ENCODE data around the gene HIBADH. TPM values are rescaled to one million over a fixed set of nuclear protein-coding genes. Genes with fewer than 3 reads are reported as not detected.

The HIBADH gene
- total RNA-seq, 1 experiment from 2014 or later, result 33.7 TPM

DNA sequence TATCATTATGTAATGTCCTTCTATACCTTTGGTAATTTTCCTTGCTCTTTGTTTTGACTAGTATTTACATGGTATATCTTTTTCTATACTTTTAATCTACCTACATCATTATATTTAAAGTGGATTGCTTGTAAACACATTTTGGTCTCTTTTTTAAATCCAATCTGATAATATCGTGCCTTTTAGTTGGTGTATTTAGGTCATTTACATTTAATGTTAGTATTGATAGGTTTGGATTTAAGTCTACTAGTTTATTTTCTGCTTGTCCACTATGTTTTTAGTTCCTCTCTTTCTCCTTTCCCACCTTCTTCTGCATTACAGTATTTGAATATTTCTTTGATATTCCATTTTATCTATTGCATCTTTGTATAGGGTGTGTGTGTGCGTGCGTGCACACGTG, 95.4 kb downstream of the HIBADH start:
- ChIA-PET CTCF (no interaction called here), POLR2A (no interaction called here)
- no peak for DNase-seq
- Mint-ChIP-seq H3K4me3 (ENCODE audit: unreplicated experiment) (no peak overlapping the region), H3K4me1 (ENCODE audit: low read depth, unreplicated experiment) (no peaks in the 10 kb centered on the region), H3K9me3 (ENCODE audit: unreplicated experiment) (peaks cover 11% of the 10 kb centered on the region), H3K27me3 (ENCODE audit: insufficient read depth, unreplicated experiment) (no peaks in the 10 kb centered on the region), H3K36me3 (ENCODE audit: insufficient read depth, unreplicated experiment) (peaks cover 5% of the 10 kb centered on the region), H3K27ac (ENCODE audit: unreplicated experiment) (no peak overlapping the region)
- no peaks in the 10 kb centered on the region for H3K36me3 ChIP-seq (ENCODE audit: control insufficient read depth, insufficient read depth, low read length)
- H3K4me1 ChIP-seq, result no peaks in the 10 kb centered on the region
- H3K27me3 ChIP-seq (replicated peaks; ENCODE audit: control insufficient read depth, insufficient read depth, low read length), result no peaks in the 10 kb centered on the region
- TF ChIP-seq, protein P1, sequence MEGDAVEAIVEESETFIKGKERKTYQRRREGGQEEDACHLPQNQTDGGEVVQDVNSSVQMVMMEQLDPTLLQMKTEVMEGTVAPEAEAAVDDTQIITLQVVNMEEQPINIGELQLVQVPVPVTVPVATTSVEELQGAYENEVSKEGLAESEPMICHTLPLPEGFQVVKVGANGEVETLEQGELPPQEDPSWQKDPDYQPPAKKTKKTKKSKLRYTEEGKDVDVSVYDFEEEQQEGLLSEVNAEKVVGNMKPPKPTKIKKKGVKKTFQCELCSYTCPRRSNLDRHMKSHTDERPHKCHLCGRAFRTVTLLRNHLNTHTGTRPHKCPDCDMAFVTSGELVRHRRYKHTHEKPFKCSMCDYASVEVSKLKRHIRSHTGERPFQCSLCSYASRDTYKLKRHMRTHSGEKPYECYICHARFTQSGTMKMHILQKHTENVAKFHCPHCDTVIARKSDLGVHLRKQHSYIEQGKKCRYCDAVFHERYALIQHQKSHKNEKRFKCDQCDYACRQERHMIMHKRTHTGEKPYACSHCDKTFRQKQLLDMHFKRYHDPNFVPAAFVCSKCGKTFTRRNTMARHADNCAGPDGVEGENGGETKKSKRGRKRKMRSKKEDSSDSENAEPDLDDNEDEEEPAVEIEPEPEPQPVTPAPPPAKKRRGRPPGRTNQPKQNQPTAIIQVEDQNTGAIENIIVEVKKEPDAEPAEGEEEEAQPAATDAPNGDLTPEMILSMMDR (IDR thresholded peaks at IDR 0.05; ENCODE audit: insufficient read depth in 1 of 2, low read depth in 1 of 2, low read length in 1 of 2, severe bottlenecking in 1 of 2, unreplicated experiment in 1 of 2), result no peak
- H3K4me3 ChIP-seq (ENCODE audit: low read depth, low read length), result no peak overlapping the region
- no TSS peak for BruUV-seq (replicated peaks)
- H3K9me3 ChIP-seq, result peaks cover 9% of the 10 kb centered on the region; the same call in 1 of the 2 replicates
- intact Hi-C loops (cut with micrococcal nuclease; ENCODE audit: unreplicated experiment), result no loop called here

DNA sequence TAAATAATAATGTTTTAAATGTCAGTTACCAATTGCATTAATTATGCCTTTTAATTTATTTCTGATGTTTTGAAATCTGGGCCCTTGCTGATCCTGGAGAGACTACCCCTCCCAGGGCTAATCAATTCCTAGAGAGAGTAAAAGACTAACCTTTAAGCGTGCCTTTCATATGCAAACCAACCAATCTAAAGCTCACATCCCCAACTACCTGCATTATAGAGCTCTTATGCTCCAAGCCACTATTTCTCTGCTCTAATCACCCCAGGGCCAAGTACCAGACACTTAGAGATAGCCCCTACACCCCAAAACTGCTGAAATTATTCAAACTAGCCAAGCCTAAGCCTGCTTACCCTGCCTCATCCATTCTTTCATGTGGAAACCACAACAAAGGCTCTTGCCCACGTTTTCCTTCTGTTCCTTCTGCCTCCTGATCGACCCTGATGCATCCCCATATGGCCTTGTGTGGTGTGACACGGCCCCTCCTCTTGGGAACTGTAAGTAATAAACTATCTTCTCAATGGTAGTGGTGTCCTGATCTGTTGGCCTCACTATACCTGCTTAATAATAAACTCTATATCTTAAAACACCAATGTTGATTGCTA, 97.7 kb downstream of the HIBADH start:
- Mint-ChIP-seq H3K4me1 (ENCODE audit: low read depth, unreplicated experiment) (no peaks in the 10 kb centered on the region), H3K36me3 (ENCODE audit: insufficient read depth, unreplicated experiment) (peaks cover 5% of the 10 kb centered on the region), H3K9me3 (ENCODE audit: unreplicated experiment) (peaks cover 11% of the 10 kb centered on the region), H3K4me3 (ENCODE audit: unreplicated experiment) (no peak overlapping the region), H3K27me3 (ENCODE audit: insufficient read depth, unreplicated experiment) (no peaks in the 10 kb centered on the region), H3K27ac (ENCODE audit: unreplicated experiment) (no peak overlapping the region)
- Histone ChIP-seq H3K9me3 (peaks cover 9% of the 10 kb centered on the region; the same call in 1 of the 2 replicates), H3K27me3 (replicated peaks; ENCODE audit: control insufficient read depth, insufficient read depth, low read length) (no peaks in the 10 kb centered on the region), H3K36me3 (ENCODE audit: control insufficient read depth, insufficient read depth, low read length) (no peaks in the 10 kb centered on the region), H3K4me1 (no peaks in the 10 kb centered on the region), H3K4me3 (ENCODE audit: low read depth, low read length) (no peak overlapping the region)
- POLR2A ChIA-PET, result no interaction called here
- no peak for DNase-seq
- CTCF ChIA-PET, result no interaction called here
- no TSS peak for BruUV-seq (replicated peaks)
- intact Hi-C loops (cut with micrococcal nuclease; ENCODE audit: unreplicated experiment), result no loop called here
- TF ChIP-seq, protein P1 (IDR thresholded peaks at IDR 0.05; ENCODE audit: insufficient read depth in 1 of 2, low read depth in 1 of 2, low read length in 1 of 2, severe bottlenecking in 1 of 2, unreplicated experiment in 1 of 2), result no peak

DNA sequence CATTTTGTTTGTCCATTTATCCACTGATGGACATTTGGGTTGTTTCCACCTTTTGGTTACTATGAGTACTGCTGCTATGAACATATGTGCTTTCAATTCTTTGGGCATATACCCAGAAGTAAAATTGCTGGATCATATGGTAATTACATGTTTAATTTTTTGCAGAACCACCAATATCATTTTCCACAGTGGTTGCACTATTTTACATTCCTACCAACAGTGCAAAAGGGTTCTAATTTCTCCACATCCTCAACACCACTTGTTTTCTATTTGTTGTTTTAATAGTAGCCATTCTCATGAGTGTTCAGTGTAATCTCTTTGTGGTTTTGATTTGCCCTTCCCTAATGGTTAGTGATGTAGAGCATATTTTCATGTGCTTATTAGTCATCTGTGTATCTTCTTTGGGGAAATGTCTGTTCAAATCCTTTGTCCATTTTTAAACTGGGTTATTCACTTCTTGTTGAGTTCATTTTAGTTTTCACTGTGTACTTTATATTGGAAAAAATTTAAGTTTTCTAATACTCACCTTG, 101.9 kb downstream of the HIBADH start:
- ChIA-PET POLR2A (no interaction called here), CTCF (no interaction called here)
- H3K36me3 Mint-ChIP-seq (ENCODE audit: insufficient read depth, unreplicated experiment), result no peaks in the 10 kb centered on the region
- Histone ChIP-seq H3K36me3 (ENCODE audit: control insufficient read depth, insufficient read depth, low read length) (no peaks in the 10 kb centered on the region; the same call in 1 of the 2 replicates), H3K4me3 (ENCODE audit: low read depth, low read length) (no peak overlapping the region), H3K9me3 (peaks cover 3% of the 10 kb centered on the region; the same call in 1 of the 2 replicates), H3K27me3 (replicated peaks; ENCODE audit: control insufficient read depth, insufficient read depth, low read length) (no peaks in the 10 kb centered on the region), H3K4me1 (no peaks in the 10 kb centered on the region)
- H3K4me3 Mint-ChIP-seq (ENCODE audit: unreplicated experiment), result no peak overlapping the region
- no peaks in the 10 kb centered on the region for H3K27me3 Mint-ChIP-seq (ENCODE audit: insufficient read depth, unreplicated experiment)
- no peak for DNase-seq
- TF ChIP-seq, protein P1 (IDR thresholded peaks at IDR 0.05; ENCODE audit: insufficient read depth in 1 of 2, low read depth in 1 of 2, low read length in 1 of 2, severe bottlenecking in 1 of 2, unreplicated experiment in 1 of 2), result no peak
- intact Hi-C loops (cut with micrococcal nuclease; ENCODE audit: unreplicated experiment), result no loop called here
- peaks cover 7% of the 10 kb centered on the region for H3K4me1 Mint-ChIP-seq (ENCODE audit: low read depth, unreplicated experiment)
- no peak overlapping the region for H3K27ac Mint-ChIP-seq (ENCODE audit: unreplicated experiment)
- no peaks in the 10 kb centered on the region for H3K9me3 Mint-ChIP-seq (ENCODE audit: unreplicated experiment)
- BruUV-seq (replicated peaks), result no TSS peak
